PFSK-1 (cell line): ENCODE measurements around the gene SAP30.

ENCODE experiments used
- POLR2AphosphoS5 ChIP-seq: IDR thresholded peaks from 2 replicates; pipeline ENCODE4 v1.6.1; 2012; ENCODE audit warnings: low read depth, mild to moderate bottlenecking, control low read depth, low read length, moderate library complexity
- REST ChIP-seq, 2 experiments: IDR thresholded peaks; 2 replicates each; pipeline versions ENCODE4 v1.6.1 to v1.8.0; 2011 to 2012; ENCODE audit warnings: low read depth in 2 of 2, low read length in 2 of 2, control low read depth in 1 of 2, inconsistent platforms in 1 of 2, mild to moderate bottlenecking in 1 of 2, moderate library complexity in 1 of 2; ENCODE audit not compliant: insufficient read depth in 1 of 2
- SIN3A ChIP-seq: IDR thresholded peaks from 2 replicates; pipeline ENCODE4 v1.6.1; 2012; ENCODE audit warnings: mild to moderate bottlenecking, low read length, moderate library complexity, borderline replicate concordance; ENCODE audit not compliant: insufficient read depth
- TAF1 ChIP-seq: IDR thresholded peaks from 2 replicates; pipeline ENCODE4 v1.6.1; 2012; ENCODE audit warnings: low read length, control low read depth, borderline replicate concordance; ENCODE audit not compliant: insufficient read depth

DNA sequence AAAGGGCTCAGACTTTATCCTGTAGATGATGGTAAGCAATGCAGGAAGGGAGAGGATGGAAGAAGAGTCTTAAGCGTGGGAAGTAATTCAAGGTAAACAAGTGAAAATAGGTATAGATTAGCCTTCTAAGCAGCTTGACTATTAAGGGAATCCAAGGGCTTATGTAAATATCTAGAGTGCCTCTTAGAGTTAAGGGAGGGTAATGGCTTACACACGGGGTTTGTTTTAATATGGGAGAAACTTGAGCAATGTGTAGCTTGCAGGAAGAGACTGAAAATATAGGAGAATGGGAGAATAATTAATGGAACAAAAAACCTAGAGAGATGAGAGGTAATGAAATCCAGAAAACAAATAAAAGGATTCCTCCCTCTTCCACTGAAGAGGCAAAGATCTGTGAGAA lies 12.8 kb upstream of the SAP30 start:
- TF ChIP-seq SIN3A (no peak), TAF1 (no peak), POLR2AphosphoS5 (no peak), REST (IDR thresholded peaks at IDR 0.05; ENCODE audit: insufficient read depth in 1 of 2, low read depth in 2 of 2, low read length in 2 of 2) (no peak)
